A549 treated with CpdA at 1 μM for 4 hours (cell line): ENCODE results near the gene DNAH10. TPM values are rescaled to one million over a fixed set of nuclear protein-coding genes. Genes with fewer than 3 reads are reported as not detected.

Experiments used
- total RNA-seq: library from RNA; stranded (reverse); fragments of 200-300 nt; extraction: Qiagen RNA extraction; gene quantifications from 5 replicates; pipeline ENCODE4 v1.2.3, GENCODE V29; 2022; ENCODE audit warnings: low read depth

DNAH10 gene, protein sequence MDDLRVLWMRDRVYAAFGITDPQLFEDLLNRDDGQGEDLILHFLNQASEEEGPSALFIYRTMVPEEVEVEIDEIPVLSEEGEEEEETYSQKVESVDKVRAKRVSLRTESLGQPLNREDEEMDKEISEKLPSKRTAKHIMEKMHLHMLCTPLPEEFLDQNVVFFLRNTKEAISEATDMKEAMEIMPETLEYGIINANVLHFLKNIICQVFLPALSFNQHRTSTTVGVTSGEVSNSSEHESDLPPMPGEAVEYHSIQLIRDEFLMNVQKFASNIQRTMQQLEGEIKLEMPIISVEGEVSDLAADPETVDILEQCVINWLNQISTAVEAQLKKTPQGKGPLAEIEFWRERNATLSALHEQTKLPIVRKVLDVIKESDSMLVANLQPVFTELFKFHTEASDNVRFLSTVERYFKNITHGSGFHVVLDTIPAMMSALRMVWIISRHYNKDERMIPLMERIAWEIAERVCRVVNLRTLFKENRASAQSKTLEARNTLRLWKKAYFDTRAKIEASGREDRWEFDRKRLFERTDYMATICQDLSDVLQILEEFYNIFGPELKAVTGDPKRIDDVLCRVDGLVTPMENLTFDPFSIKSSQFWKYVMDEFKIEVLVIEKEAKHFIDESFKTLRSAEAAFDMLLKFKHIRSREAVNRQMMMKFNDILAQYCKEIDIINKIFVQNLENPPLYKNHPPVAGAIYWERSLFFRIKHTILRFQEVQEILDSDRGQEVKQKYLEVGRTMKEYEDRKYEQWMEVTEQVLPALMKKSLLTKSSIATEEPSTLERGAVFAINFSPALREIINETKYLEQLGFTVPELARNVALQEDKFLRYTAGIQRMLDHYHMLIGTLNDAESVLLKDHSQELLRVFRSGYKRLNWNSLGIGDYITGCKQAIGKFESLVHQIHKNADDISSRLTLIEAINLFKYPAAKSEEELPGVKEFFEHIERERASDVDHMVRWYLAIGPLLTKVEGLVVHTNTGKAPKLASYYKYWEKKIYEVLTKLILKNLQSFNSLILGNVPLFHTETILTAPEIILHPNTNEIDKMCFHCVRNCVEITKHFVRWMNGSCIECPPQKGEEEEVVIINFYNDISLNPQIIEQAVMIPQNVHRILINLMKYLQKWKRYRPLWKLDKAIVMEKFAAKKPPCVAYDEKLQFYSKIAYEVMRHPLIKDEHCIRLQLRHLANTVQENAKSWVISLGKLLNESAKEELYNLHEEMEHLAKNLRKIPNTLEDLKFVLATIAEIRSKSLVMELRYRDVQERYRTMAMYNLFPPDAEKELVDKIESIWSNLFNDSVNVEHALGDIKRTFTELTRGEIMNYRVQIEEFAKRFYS (N-terminal part only)
- total RNA-seq: 0.15 to 0.36 TPM (median 0.19 TPM) in 5 replicates

GRCh38 chr12:123761841-123762714 lies at the start of gene DNAH10:
TSS of gene DNAH10 (plus strand) at chr12:123762301. CDS start at chr12:123762337, 36 bp downstream.

GRCh38 chr12:123972457-123973401 lies 210.6 kb downstream of the DNAH10 start, which contains the start of the genes CCDC92 and ZNF664:
TSS of gene CCDC92 (minus strand) at chr12:123972831. CDS start at chr12:123944305, 28,526 bp downstream.
TSS of gene ZNF664 (plus strand) at chr12:123973215. CDS start at chr12:124012145, 38,930 bp downstream.

Other genes starting within 250 kb of the DNAH10 start
- 8.3 to 14.6 TPM (median 12.2 TPM) in 5 replicates for gene RILPL1, start 228.6 kb upstream of the DNAH10 start, total RNA-seq
- gene TMED2, start 177.7 kb upstream of the DNAH10 start, total RNA-seq: 179 to 207 TPM (median 187 TPM) in 5 replicates
- gene DDX55, start 160.2 kb upstream of the DNAH10 start, total RNA-seq: 32.6 to 35.8 TPM (median 33.5 TPM) in 5 replicates
- 33.1 to 38.5 TPM (median 35.9 TPM) in 5 replicates for gene EIF2B1, start 128.6 kb upstream of the DNAH10 start, total RNA-seq
- 22.6 to 45.8 TPM (median 26.8 TPM) in 5 replicates for gene GTF2H3, start 128.5 kb upstream of the DNAH10 start, total RNA-seq
- gene TCTN2, start 91.2 kb upstream of the DNAH10 start, total RNA-seq: 11.4 to 15.1 TPM (median 12.8 TPM) in 5 replicates
- gene ATP6V0A2, start 49.9 kb upstream of the DNAH10 start, total RNA-seq: 17.2 to 25.2 TPM (median 23.9 TPM) in 5 replicates
- gene CCDC92, start 210.5 kb downstream of the DNAH10 start, total RNA-seq: 17.3 to 27.8 TPM (median 23.3 TPM) in 5 replicates
- 58.3 to 69.2 TPM (median 59.4 TPM) in 5 replicates for gene ZNF664, start 210.9 kb downstream of the DNAH10 start, total RNA-seq